Smooth muscle cell of the brain vasculature (primary cell): ENCODE measurements around the gene TMC1.
A peak's percentile ranks its signal among the peaks of the same experiment; 100 is the strongest.
"Not testable (repeated sequence)": the region's sequence is repeated elsewhere in the genome, so short reads cannot be mapped to it uniquely, and the experiment has no call there.

Source experiments
- DNase-seq: peaks from one replicate; pipeline ENCODE4 v3.0.0-alpha.2; 2012; ENCODE audit warnings: low read depth, low spot score

The TMC1 gene

GRCh38 chr9:72526901-72527800, 5.7 kb downstream of the TMC1 start:
- peak; percentile 76 for DNase-seq

GRCh38 chr9:72527801-72528195, 6.4 kb downstream of the TMC1 start:
- no peak for DNase-seq

- DNase-seq = no peak
These were observed 8.1 kb downstream of the TMC1 start for GRCh38 chr9:72529531-72529930.

- DNase-seq = no peak
These were observed 11.9 kb downstream of the TMC1 start for GRCh38 chr9:72533322-72533721.

- no peak for DNase-seq
These were observed 13.5 kb downstream of the TMC1 start for GRCh38 chr9:72534931-72535330.

- no peak for DNase-seq
These were observed 15.7 kb downstream of the TMC1 start for GRCh38 chr9:72537011-72537545.

GRCh38 chr9:72537671-72538070, 16.3 kb downstream of the TMC1 start:
- DNase-seq = no peak

- DNase-seq = no peak
These were observed 17.7 kb downstream of the TMC1 start for GRCh38 chr9:72538921-72539702.

GRCh38 chr9:72539824-72540347, 18.5 kb downstream of the TMC1 start:
- DNase-seq = no peak

GRCh38 chr9:72540348-72540873, 19.0 kb downstream of the TMC1 start:
- no peak for DNase-seq

GRCh38 chr9:72542537-72542833, 21.1 kb downstream of the TMC1 start:
- DNase-seq = not testable (repeated sequence)

GRCh38 chr9:72542917-72543316, 21.5 kb downstream of the TMC1 start:
- no peak for DNase-seq

GRCh38 chr9:72551306-72551705, 29.9 kb downstream of the TMC1 start:
- DNase-seq = no peak

- DNase-seq = no peak
These were observed 30.9 kb downstream of the TMC1 start for GRCh38 chr9:72552356-72552755.

GRCh38 chr9:72554221-72554641, 32.8 kb downstream of the TMC1 start:
- DNase-seq = no peak

- DNase-seq = peak; percentile 26
These were observed 36.1 kb downstream of the TMC1 start for GRCh38 chr9:72557549-72557948.

- no peak for DNase-seq
These were observed 38.7 kb downstream of the TMC1 start for GRCh38 chr9:72560086-72560485.

- DNase-seq = no peak
These were observed 42.4 kb downstream of the TMC1 start for GRCh38 chr9:72563806-72564205.

GRCh38 chr9:72564479-72565281, 43.3 kb downstream of the TMC1 start:
- DNase-seq = no peak

- no peak for DNase-seq
These were observed 44.1 kb downstream of the TMC1 start for GRCh38 chr9:72565535-72565934.

- DNase-seq = no peak
These were observed 52.9 kb downstream of the TMC1 start for GRCh38 chr9:72574156-72574810.
